Measurements from ENCODE around the gene RTKN. TPM values are rescaled to one million over a fixed set of nuclear protein-coding genes. Genes with fewer than 3 reads are reported as not detected.
"Not testable (repeated sequence)": the region's sequence is repeated elsewhere in the genome, so short reads cannot be mapped to it uniquely, and the experiment has no call there.

RTKN gene
- polyA plus RNA-seq, 3 donors = 77.2 to 92.8 (median 82.4) TPM

DNA sequence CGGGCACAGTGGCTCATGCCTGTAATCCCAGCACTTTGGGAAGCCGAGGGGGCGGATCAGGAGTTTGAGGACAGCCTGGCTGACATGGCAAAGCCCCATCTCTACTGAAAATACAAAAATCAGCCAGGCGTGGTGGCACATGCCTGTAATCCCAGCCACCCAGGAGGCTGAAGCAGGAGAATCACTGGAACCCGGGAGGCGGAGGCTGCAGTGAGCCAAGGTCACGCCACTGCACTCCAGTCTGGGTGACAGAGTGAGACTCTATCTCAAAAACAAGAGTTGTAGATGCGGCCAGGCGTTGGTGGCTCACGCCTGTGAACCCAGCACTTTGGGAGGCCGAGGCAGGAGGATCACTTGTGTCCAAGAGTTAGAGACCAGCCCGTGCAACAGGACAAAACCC lies 29.0 kb upstream of the RTKN start:
- DNase-seq = not testable (repeated sequence)

DNA sequence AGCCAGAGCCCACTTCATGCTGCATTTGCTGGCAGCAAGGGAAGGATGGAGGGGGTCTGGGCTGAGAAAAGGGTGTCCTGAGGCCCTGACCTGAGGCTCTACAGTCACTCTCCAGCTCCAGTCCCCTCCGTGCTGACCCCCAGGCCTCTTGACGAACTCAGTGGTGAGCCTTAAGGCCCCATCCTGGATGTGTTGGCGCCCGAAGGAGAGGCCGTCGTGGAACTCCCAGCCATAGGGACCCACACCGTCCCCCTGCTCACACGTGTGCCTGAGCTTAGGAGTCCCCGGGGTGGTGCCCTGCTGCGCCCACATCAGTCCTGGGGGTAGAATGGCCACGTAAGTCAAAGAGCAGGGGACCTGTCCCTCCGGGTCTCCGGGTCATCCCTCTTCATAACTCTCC lies 22.7 kb upstream of the RTKN start:
- DNase-seq = no peak

DNA sequence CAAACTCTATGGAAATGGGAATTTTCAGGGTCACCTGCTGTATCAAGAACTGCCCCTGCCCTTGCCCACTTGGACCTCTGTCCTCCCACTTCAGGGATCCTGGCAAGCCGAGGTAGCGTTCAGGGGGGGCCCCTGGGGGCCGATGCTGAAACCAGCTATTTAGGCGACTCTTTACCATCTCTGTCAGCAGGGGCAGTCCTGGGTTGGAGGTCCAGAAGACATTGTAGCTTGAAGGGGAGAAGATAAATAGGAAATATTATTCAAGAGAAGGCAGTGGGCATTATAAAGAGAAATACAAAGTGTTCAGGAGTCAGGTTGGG lies 21.0 kb upstream of the RTKN start:
- no peak for DNase-seq

DNA sequence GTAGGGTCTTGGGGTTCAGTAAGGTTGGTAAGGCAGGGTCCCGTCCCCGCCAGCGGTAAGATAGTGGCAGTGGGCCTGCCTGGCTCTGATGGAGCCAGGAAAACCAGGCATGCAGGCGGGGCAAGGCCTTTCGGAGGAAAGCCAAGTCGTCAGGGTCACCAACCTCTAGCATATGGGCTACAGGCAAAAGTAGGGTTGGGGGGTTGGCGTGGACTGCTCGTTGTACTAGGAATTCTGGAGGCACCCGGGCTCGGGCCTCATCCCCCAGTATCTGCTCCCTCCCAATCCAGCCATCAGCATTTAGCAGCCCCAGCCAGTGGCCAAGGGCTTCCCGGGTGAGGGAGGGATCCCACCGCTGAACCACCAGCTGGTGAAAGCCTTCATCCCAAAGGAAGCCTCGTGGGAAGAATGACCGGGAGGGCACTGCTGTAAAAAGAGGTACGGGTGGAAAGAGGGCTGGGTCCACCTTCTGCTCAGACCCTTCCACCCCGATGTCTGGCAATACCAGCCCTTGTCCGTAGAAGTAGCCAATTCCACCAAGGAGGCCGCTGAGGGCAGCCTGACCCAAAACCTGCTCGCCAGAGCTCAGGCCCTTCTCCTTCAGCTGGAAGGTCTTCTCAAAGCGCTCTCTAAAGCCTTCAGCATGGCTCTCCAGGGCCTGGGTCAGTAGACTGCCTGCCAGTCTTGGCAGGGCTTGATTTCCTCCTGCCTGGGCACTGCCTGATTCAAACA lies 20.5 kb upstream of the RTKN start:
- DNase-seq = no peak

DNA sequence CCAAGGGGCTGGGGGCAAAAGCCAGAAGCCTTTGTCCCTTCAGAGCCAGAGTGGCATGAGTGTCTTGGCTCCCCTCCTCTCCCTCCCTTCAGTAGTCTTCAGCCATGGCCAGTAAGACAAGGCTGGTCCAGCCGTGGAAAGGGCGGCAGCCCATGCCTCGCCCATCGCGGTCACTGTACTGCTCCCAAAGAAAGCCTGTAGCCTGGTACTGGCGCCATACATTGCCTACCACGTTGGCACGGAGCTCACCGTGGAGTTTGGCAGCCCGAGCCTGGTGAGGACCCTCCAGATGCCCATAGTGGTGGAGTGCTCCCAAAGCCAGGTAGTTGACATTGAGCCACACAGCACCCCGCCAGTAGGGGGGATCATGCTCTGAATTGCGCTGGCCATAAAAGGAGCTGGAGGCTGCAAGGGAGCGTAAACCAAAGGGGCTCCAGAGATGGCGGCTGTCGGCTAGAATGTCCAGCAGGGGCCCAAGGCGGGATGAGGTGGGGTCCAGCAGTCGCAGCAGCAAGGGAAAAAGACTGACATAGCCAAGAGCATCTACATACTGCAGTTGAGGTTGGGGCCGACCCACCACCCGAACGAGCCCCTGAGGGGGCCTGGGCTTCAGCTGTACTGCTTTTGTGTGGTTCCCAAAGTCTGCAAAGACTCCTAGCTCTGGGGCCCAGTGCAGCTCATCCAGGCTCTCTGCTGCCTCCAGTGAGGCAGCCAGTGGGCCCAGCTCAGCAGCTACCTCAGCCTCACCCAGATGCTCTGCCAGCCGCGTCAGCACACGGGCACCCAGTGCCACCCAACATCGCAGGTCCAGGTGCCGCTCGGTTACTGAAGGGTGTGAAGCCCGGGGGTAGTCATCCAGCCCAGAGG lies 19.7 kb upstream of the RTKN start:
- DNase-seq = no peak

DNA sequence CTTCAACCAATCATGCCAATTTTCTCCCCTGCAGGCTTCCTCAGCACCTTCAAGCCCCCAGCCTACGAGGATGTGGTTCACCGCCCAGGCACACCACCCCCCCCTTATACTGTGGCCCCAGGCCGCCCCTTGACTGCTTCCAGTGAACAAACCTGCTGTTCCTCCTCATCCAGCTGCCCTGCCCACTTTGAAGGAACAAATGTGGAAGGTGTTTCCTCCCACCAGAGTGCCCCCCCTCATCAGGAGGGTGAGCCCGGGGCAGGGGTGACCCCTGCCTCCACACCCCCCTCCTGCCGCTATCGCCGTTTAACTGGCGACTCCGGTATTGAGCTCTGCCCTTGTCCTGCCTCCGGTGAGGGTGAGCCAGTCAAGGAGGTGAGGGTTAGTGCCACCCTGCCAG lies 18.4 kb upstream of the RTKN start:
- not testable (repeated sequence) for DNase-seq

DNA sequence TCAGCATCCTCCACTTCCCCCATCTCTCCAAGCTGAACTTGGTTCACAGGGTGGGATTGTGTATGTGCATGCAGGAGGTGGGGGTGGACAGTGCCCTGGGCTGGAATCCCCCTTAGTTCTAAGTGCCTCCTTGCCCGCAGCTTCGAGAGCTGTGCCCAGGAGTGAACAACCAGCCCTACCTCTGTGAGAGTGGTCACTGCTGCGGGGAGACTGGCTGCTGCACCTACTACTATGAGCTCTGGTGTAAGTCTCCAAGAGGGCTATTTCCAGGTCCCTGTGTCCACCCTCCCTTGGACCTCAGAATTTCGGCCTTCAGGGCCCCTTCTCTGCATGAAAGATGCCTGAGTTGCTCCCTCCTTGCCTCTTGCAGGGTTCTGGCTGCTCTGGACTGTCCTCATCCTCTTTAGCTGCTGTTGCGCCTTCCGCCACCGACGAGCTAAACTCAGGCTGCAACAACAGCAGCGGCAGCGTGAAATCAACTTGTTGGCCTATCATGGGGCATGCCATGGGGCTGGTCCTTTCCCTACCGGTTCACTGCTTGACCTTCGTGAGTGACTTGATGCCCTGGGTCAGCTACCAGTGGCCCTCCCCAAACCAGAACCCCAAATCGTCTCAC lies 17.9 kb upstream of the RTKN start:
- not testable (repeated sequence) for DNase-seq

DNA sequence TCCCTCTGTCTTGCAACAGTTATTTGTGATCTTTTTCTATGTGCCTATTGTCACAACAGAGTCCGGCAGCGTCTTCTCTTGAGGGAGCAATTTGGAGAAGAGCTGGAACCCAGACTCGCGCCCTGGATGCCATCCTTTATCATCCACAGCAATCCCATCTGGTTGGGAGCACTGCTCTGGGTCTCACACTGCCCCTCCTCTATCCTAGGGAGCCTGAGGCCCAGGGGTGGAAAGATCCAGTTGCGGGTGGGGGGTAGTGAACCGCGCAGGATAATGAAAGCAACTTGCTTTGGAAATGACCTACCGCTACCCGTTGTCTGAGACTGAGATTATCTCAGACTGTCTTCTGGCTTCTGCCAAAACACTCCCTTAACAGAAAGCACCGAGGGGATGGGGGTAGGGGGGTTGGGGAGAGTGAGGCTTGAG lies 17.2 kb upstream of the RTKN start:
- DNase-seq = no peak

DNA sequence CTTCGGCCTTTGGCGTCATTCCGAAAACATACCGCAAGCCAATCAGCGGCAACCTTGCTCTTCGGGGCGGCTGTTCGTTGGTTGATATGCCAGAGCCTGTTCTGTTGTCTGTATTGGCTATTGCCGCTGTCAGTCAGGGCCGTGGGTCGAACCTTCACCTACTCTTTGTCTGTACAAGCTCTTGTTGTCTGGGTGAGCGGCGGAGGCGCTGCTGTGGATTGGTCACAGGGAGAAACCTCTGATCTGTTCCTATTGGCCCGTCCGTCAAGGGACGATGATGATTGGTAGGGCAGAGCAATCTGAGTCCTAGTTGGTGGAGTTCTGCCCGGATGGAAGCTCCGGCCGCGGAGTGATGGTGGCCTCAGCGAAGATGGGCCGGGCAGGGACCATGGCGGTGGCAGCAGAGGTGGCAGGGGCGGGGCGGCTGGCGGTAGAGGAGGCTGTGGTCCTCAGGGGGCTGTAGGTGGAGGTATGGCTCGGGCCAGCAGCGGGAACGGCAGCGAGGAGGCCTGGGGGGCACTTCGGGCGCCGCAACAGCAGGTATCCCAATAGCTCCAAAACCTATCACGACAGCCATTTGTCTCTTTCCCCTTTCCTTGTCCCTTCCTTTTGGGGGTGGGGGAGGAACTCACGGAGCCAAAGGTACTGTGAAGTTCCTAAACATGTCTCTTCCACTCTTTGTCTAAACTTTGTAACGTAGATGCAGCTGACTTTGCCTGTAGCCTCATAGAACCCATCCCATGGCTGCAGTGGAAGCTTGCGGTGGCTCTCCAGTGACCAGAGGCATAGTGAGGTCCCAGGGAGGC lies 16.6 kb upstream of the RTKN start, which contains the start of gene WBP1:
Gene WBP1, plus strand, starts transcription at position 307 of the 806 bp plus-strand sequence. Its CDS starts 165 bp downstream, at position 472.
- DNase-seq = peak; percentile 100

DNA sequence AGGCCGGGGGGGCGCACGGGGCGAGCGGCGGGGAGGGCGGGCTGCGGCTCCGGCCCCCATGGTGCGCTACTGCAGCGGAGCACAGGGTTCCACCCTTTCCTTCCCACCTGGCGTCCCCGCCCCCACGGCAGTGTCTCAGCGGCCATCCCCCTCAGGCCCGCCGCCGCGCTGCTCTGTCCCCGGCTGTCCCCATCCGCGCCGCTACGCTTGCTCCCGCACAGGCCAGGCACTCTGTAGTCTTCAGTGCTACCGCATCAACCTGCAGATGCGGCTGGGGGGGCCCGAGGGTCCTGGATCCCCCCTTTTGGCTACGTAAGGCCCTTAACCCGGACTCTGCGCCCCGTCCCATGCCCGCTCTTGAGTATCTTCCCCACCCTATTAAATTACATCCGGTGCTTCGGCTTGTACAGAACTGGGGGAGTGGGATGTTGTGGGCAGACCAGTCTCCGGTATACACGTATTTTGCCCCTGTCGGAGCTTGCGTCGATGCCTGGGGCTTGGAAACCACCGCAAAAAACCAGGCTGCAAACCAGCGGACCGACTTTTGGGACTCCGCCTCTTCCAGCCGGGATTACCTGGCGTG lies 15.9 kb upstream of the RTKN start:
- DNase-seq = no peak

DNA sequence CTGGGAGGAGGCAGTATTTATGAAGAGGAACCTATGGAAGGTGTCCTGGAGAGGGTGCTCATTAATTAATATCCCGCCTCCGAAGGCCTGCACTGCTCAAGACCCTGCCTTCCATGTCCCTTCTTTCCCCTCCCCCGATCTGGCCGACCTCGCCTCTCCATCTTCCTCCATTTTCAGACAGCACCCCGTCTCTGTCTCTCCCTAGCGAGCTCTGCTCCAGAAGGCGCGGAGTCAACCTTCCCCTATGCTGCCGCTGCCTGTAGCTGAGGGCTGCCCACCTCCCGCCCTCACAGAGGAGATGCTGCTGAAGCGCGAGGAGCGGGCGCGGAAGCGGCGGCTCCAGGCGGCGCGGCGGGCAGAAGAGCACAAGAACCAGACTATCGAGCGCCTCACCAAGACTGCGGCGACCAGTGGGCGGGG lies 15.4 kb upstream of the RTKN start:
- no peak for DNase-seq

DNA sequence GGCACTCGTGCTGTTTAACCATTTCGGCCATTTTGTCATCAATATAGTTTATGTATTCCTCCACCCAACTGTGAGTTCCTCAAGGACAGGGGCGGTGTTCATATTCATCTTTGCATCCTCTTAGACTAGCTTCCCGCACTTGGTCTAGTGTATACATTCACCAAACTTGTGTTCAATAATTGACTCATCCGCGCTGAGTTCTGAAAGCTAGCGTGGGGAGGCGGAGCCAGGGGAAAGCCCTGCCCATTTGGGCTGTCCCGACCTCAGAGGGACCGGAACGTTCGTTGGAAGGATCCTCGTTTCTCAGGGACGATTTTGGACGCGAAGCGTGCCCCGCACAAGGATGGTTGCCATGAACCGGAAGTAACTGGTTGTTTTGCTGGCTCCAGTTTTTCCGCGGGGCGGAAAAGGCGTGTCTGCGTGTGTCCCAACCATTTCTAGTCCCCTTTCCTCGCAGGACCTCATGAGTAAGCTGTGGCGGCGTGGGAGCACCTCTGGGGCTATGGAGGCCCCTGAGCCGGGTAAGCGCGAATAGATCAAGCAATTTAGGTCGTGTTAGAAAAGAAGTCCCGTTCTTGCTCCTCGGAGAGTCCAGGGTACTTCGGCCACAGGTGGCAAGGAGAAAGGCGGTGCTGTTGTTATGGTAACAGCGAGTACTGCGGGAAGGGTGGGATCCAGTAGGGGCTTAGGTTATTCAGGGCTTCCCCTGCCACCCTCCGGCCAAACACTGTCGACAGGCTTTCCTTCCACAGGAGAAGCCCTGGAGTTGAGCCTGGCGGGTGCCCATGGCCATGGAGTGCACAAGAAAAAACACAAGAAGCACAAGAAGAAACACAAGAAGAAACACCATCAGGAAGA lies 13.1 kb upstream of the RTKN start, which contains the start of gene INO80B:
Gene INO80B, plus strand, starts transcription at position 434 of the 858 bp plus-strand sequence. Its CDS starts 30 bp downstream, at position 464.
- DNase-seq = peak; percentile 98

DNA sequence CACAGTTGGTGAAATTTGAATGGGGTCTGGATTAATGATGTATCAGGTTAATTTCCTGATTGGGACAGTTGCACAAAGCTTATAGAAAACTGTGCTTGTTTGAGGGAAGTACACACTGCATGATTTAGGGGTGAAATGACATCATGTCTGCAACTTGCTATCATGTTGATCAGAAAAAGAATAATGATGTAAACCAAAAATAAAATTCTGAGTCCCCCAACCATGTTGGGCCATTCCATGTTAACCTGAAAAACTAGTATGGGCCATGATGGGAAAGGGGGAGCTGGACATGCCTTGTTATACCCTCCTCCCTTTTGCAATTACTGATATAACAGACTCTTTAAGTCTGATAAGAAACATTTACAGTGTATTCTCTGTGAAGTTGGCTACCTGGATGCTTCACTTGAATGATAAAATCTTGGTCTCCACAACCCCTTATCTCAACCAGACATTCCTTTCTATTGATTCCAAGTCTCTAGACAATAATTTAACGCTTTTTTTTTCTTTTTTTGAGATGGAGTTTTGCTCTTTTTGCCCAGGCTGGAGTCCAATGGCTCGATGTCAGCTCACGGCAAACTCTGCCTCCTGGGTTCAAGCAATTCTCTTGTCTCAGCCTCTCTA lies 8.9 kb upstream of the RTKN start:
- no peak for DNase-seq

DNA sequence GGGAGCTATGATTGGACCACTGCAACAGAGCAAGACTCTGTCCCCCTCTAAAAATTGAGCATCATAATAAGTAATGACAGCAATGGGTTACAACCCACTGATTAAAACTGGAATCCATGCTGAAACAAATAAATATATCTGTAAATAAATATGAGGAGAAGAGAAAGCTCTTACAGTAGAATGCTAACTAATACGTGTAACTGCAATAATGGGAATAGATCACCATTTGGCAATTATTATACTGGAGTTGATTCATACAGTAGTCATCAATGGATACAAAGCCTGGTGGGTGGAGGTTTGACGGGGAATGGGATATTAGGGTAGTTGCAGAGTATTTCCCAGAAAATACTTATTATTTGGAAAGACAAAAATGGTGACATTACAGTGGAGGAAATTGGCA lies 7.0 kb upstream of the RTKN start:
- DNase-seq = no peak

DNA sequence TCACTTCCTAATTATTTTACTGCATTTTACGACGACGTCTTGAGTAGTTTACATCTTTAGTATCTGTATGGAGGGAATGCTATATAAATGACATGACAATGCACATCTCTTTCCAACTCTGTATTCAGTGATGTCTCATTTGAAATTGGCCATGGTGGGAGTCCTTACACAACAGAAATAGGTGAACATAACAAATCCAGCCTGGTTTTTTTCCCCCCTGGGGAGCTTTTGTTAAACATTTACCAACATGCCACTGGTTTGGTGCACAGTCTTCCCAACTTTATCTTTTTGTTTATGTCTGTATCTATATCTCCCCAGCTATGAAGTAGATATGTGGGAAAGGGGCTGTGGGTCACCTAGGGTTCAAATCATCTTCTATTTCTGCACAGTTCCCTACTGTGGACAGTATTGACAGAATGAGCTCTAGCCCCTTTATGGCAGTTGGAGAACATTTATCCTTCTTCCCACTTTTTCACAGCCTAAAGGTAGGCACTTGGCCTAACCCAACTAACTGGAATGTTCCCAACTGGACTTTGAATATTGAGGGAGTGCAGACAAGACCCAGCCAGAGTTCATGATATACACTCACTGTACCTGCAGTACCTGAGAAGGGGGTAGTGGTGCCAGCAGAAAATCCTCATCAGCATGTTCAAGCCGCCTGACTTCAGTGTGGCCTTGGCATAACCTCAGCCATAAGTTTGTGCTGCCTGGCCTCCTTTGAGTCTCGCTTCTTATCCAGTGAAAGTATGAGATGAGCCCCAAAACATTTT lies 5.7 kb upstream of the RTKN start:
- DNase-seq = no peak

DNA sequence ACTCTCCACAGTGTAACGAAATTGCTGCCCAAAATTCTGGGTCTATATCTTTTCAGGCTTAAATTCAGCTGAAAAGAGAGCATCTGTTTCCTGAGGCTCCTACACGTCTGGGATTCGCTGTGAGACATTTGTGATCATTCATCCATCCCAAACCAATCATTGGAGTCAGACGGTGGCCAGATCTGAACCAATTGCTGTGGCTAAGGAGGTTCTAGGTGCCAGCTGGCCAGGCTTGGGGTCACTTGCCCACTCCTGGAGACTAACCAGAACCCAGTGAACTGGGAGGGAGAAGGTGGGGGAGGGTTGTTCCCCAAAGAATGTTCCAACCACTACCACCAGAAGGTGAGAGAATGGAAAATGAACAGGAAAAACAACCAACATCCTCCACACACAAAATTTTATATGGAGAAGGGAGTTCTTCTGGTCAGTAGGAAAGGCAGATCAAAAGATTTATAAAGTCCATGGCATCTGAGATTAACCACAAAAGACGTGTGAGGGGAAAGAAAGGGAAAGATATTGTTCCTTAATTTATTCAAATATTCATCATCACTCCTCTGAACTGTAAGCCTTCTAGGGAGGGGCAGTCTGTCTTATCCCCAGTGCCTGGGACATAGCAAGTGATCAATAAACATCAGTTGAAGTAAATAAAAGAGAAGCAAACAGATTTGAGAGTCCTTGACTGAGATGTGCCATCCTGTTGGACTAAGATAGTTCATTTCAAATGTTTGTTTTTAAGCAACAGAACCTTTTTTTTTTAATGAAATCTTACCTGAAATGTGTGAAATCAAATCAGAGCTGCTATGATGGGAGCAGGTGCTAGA lies 3.0 kb upstream of the RTKN start:
- DNase-seq = no peak

DNA sequence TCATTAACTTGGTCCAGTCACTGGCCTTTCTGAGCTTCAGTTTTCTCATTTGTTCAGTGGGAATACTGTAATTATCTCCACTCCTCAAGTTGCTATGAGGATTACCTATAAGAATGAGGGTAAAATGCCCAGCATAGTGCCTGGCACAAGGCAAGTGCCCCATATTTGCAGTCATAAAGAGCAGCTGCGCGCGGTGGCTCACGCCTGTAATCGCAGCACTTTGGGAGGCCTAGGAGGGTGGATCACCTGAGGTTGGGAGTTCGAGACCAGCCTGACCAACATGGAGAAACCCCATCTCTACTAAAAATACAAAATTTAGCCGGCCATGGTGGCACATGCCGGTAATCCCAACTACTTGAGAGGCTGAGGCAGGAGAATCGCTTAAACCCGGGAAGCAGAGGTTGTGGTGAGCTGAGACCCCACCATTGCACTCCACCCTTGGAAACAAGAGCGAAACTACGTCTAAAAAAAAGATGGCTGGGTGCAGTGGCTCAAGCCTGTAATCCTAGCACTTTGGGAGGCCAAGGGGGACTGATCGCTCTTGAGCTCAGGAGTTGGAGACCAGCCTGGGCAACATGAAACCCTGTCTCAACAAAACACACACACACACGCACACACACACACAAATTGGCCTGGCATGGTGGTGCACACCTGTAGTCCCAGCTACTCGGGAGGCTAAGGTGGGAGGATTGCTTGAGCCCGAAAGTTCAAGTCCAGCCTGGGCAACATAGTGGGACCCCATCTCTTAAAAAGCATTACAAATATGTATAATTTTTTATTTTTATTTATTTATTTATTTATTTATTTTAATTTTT lies 953 bp upstream of the RTKN start:
- not testable (repeated sequence) for DNase-seq
